GM21360 (cell line): Measurements from ENCODE around the gene RNF222.

Experiments used
- ATAC-seq: cut with Tn5 transposase; IDR thresholded peaks from one replicate; pipeline ENCODE4 v1.9.1; 2021; ENCODE audit warnings: mild to moderate bottlenecking, moderate library complexity; ENCODE audit not compliant: unreplicated experiment

Gene RNF222, protein sequence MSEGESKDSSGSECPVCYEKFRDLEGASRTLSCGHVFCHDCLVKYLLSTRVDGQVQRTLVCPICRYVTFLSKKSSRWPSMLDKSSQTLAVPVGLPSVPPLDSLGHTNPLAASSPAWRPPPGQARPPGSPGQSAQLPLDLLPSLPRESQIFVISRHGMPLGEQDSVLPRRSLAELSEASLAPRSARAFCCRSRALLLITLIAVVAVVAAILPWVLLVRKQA

GRCh38 chr17:8397636-8398035, at the start of gene RNF222:
Gene RNF222, minus strand, starts transcription at chr17:8397827. Its CDS starts 4,366 bp downstream, at chr17:8393461.
- no peak for ATAC-seq

DNA sequence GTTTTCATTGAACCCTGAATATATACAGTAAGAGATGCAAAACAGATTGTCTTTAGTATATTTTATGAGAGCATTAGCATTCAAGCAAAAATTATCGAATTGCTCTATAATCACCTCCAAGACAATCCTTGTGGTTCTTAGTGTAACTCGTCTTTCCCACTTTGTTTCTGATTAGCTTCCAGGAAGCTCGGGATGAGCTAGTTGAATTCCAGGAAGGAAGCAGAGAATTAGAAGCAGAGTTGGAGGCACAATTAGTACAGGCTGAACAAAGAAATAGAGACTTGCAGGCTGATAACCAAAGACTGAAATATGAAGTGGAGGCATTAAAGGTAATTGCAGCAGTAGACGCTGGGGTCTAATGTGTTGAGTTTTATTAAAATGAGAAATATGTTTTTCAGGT, 47.9 kb upstream of the RNF222 start:
- no peak for ATAC-seq

DNA sequence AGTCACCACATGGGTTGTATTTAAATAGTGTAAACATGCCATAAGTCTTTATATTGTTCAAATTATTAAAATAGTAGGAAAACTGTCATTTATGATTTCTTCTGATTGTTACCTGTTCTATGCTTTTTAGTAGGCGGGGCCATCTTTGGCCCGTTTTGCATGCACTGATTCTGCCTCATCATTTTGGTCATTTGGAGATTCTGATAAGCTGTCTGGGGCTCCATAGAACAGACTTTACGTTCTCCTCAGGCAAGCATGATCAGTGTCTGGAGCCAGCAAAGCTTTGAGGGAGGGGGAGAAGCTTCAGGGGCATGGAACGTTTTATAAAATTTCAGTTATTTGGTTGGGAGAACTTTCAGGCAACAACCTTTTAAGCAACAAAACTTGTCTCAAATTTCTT, 46.9 kb upstream of the RNF222 start:
- ATAC-seq, result no peak

GRCh38 chr17:8443756-8444155, 46.1 kb upstream of the RNF222 start:
- no peak for ATAC-seq

DNA sequence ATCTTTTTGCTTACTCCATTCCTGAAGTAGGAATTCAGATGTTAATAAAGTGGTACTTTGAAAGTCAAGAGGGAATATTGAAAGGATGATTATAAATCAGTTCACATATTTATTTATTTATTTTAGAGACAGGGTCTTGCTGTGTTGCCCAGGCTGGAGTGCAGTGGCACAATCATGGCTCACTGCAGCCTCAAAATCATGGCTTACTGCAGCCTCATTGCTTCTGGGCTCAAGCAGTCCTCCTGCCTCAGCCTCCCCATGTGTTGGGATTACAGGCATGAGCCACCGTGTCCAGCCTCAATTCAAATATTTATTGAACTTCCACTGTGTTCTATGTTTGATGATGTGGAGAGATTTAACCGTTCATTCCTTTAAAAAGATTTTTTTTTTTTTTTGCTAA, 44.7 kb upstream of the RNF222 start:
- ATAC-seq, result no peak

DNA sequence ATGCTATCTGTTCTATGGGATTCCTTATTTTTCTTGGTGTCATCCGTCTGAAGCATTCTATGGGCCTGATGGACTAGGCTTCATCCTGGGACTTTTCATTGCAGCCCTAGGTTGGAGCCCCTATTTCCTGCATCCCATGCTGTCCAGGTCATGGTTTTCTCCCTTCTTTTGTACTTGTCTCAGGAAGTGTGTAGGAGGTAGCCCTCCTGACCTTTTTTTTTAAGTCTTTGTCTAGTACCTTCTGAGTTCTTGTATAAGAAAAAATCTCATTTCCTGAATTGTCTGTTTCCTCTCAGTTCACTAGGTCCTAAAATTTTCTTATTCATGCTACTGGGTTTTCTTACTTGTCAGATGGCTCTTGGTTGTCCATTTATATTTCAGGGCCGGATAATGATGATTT, 44.1 kb upstream of the RNF222 start:
- no peak for ATAC-seq

GRCh38 chr17:8439681-8440080, 42.1 kb upstream of the RNF222 start:
- no peak for ATAC-seq

- ATAC-seq, result no peak
Measured at GRCh38 chr17:8438441-8438840, 40.8 kb upstream of the RNF222 start.

DNA sequence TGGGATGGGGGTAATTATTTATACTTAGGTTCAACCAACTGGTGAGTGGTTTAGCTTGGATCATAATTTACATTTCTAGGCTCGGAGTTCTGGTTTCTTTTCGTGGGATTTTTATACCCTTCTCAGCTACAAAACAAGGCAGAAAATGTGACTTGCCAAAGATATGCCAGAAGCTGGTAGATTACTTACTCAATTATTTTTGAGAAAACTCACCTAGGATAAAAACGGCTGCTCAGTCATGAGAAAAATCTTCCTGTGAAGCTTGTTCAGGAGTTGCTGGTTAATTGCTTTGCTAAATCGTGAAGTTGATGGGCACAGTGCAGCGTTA, 39.2 kb upstream of the RNF222 start:
- ATAC-seq, result no peak

GRCh38 chr17:8436169-8436843, 38.7 kb upstream of the RNF222 start:
- peak; percentile 37 for ATAC-seq

DNA sequence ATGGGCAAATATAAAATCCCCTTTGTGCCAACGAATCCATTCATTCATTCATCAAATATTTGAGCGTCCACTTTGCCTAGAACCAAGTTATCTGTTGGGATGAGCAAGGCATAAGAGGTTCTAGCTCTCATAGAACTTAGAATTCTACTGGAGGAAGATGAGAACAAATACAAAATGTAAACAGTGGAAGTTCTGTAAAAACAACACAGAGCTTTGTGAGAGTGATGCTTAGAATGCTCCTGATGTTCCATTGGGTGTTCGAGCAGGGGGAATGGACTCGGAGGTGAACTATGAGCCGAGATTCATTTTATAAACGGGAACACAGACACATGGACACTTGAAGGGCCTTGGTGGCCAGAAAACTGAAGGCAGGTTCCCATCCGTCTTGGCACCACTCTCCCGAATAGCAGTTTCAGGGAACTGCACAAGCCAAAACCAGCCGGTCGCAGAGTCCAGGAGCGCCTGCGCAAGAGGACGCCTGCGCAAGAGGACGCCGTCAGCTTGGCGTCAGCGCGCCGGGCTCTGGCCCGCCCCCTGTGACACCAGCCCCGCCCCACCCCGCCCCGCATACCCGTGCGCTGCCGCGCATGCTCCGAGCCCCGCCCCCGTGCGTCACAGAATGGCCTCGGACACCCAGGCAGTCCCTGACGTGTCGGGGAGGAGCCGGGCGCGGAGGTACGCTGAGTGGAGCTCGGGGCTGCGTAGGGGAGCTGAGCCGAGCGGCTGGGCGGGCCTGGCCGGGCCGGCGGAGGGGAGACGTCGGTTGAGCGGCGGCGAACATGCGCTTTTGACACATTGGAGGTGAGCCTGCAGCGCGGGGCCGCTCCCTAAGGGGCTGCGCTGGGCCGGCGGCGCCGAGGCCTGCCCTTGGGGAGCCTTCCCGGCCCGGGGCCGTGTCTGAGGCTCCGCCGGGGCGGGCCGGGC, 37.9 kb upstream of the RNF222 start, which contains the start of gene NDEL1:
TSS of gene NDEL1 (plus strand) at position 640 of the 924 bp plus-strand sequence. CDS start 8,388 bp downstream, outside the sequence.
- ATAC-seq, result peak; percentile 92

GRCh38 chr17:8430966-8431365, 33.3 kb upstream of the RNF222 start:
- no peak for ATAC-seq

GRCh38 chr17:8426802-8427201, 29.2 kb upstream of the RNF222 start:
- no peak for ATAC-seq

GRCh38 chr17:8426094-8426720, 28.6 kb upstream of the RNF222 start:
- ATAC-seq, result no peak

GRCh38 chr17:8421571-8421970, 23.9 kb upstream of the RNF222 start:
- ATAC-seq, result no peak

DNA sequence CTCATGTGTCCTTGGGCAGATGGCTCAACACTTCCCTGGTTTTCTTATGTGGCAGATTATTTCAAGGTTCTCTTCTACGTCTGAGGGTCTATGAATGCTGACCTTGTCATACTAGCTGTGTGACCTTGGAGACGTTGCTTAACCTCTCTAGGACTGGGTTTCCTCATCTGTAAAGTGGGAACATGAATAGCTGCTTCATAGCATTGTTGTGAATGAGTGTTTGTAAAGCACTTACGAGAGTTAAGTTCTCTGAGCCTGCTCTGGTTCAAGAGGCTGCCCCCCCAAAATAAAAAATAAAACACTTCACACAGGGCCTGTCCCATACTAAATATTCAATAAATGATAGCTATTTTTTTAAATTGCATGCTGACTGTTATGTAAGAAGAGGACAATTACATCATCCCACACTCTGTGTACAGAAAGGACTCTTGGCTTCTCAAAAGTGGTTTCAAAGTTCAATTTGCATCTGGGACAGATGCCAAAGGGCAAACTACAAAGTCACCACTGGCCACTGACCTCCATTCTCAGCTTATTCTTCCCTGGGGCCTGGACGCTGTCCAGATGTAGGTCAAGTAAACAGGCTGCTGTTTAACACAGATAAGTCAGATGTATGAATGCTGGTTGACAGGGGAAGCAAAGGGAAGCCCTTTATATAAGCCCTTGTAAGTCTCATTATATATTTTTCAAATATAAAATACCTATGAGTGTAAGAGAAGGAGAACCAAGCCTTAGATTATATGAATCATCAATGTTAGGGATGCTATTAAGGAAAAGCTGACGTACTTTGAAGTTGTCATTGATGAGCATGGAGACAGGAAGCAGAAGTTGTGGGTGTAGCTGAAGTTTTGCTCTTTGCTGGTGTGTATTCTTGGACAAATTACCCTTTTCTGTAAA, 22.7 kb upstream of the RNF222 start:
- no peak for ATAC-seq

- ATAC-seq, result no peak
Measured at GRCh38 chr17:8419305-8419704, 21.7 kb upstream of the RNF222 start.

DNA sequence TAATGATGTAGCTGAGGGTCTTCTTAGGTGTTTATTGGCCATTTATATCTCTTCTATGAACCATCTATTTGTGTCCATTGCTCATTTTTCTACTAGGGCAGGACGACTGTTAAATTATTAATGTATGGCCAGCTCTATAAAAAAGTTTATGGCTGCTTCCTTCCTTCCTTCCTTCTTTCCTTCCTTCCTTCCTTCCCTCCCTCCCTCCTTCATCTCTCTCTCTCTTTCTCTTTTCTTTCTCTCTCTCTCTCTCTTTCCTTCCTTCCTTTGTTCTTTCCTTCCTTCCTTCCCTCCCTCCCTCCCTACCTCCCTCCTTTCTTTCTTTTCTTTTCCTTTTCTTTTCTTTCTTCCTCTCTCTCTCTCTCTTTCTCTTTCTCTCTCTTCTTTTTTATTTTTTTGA, 20.8 kb upstream of the RNF222 start:
- ATAC-seq, result no peak

- no peak for ATAC-seq
Measured at GRCh38 chr17:8417806-8418205, 20.2 kb upstream of the RNF222 start.

DNA sequence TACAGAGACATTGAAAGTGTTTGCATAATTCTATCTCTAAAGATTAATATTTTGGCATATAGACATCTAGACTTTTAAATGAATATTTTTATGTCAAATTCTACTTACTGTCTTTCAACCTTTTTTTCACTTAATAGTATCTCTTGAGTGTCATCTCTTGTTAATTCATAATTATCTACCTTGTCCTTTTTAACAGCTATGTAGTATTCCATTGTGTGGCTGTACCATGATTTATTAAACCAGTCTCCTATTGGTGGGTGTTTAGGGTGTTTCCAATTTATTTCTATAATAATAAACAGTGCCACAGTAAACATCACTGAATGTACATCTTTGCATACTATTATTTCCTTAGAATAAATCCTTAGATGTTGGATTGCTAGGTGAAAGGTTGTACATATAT, 16.3 kb upstream of the RNF222 start:
- no peak for ATAC-seq
